H1 (cell line): ENCODE measurements around the gene OR56A3. TPM values are rescaled to one million over a fixed set of nuclear protein-coding genes. Genes with fewer than 3 reads are reported as not detected.

Source experiments
- CTCF ChIA-PET: fragments of 300-600 bp; sonication (Branson Sonifier 250); formaldehyde crosslinking; loops from one replicate; lab custom pipeline; 2021; ENCODE audit not compliant: partially characterized antibody; lab: Charles Lee
- POLR2A ChIA-PET: fragments of 300-600 bp; sonication (Branson Sonifier 250); formaldehyde crosslinking; loops from one replicate; lab custom pipeline; 2021; ENCODE audit warnings: inconsistent platforms; ENCODE audit not compliant: partially characterized antibody; lab: Charles Lee
- DNase-seq, 2 experiments: peaks; one replicate each; pipeline versions ENCODE4 v3.0.0 to v3.0.0-alpha.2; 2010 to 2022; ENCODE audit warnings: low spot score in 2 of 2, low read depth in 1 of 2, mixed read lengths in 1 of 2
- FAIRE-seq: peaks from 2 replicates; lab custom pipeline; 2011; peaks lifted over from hg19 to GRCh38; lab: Jason Lieb, UNC
- H2AFZ ChIP-seq: 2 replicates; pipeline ENCODE4 v1.8.1; 2012; ENCODE audit warnings: low read length, inconsistent platforms
- H2AK5ac ChIP-seq: 2 replicates; pipeline ENCODE4 v1.6.1; 2013; ENCODE audit warnings: low read depth, low read length
- H2BK120ac ChIP-seq: replicated peaks from 2 replicates; pipeline ENCODE3; 2013; ENCODE audit warnings: low read depth, low read length, inconsistent platforms
- H2BK12ac ChIP-seq: 2 replicates; pipeline ENCODE4 v1.6.1; 2013; ENCODE audit warnings: low read depth, low read length
- H2BK15ac ChIP-seq: 2 replicates; pipeline ENCODE4 v1.6.1; 2013; ENCODE audit warnings: low read length
- H2BK20ac ChIP-seq: 2 replicates; pipeline ENCODE4 v1.6.1; 2013; ENCODE audit warnings: low read length
- H2BK5ac ChIP-seq: 2 replicates; pipeline ENCODE4 v1.6.1; 2013; ENCODE audit warnings: low read depth, low read length
- H3K14ac ChIP-seq: 2 replicates; pipeline ENCODE4 v1.6.1; 2013; ENCODE audit warnings: inconsistent platforms; ENCODE audit not compliant: insufficient read length
- H3K18ac ChIP-seq: 2 replicates; pipeline ENCODE4 v1.6.1; 2013; ENCODE audit warnings: low read length; ENCODE audit errors: extremely low read depth
- H3K23ac ChIP-seq: 2 replicates; pipeline ENCODE4 v1.6.1; 2013; ENCODE audit warnings: inconsistent platforms; ENCODE audit not compliant: insufficient read length
- H3K23me2 ChIP-seq: 2 replicates; pipeline ENCODE4 v1.6.1; 2013; ENCODE audit warnings: low read depth, low read length
- H3K27ac ChIP-seq: 2 replicates; pipeline ENCODE4 v1.6.1; 2011; ENCODE audit warnings: low read depth, low read length, inconsistent platforms
- H3K27me3 ChIP-seq, 4 experiments: replicated peaks in 1 of 4; 1 replicate in 1 of 4; 2 replicates in 3 of 4; pipeline versions ENCODE4 v1.6.1 to v1.8.1; 2011 to 2013; ENCODE audit warnings: low read length in 3 of 4, mild to moderate bottlenecking in 3 of 4, inconsistent platforms in 2 of 4, mixed read lengths in 2 of 4, moderate library complexity in 1 of 4; ENCODE audit not compliant: control insufficient read depth in 3 of 4, insufficient read depth in 3 of 4; ENCODE audit errors: extremely low read depth in 1 of 4
- H3K36me3 ChIP-seq, 4 experiments: 2 replicates each; pipeline versions ENCODE4 v1.6.1 to v1.8.1; 2011 to 2013; ENCODE audit warnings: mild to moderate bottlenecking in 4 of 4, low read length in 3 of 4, moderate library complexity in 2 of 4, control low read depth in 1 of 4, inconsistent platforms in 1 of 4; ENCODE audit not compliant: insufficient read depth in 4 of 4, control insufficient read depth in 2 of 4
- H3K4ac ChIP-seq: replicated peaks from 2 replicates; pipeline ENCODE3; 2013; ENCODE audit warnings: low read length, low read depth, mixed read lengths, inconsistent platforms; ENCODE audit not compliant: insufficient read length
- H3K4me1 ChIP-seq, 4 experiments: replicated peaks in 1 of 4; 1 replicate in 1 of 4; 2 replicates in 3 of 4; pipeline versions ENCODE4 v1.6.1 to v1.8.1; 2011 to 2013; ENCODE audit warnings: low read length in 3 of 4, inconsistent platforms in 2 of 4, mixed read lengths in 1 of 4; ENCODE audit not compliant: insufficient read depth in 4 of 4, control insufficient read depth in 3 of 4
- H3K4me2 ChIP-seq, 2 experiments: 2 replicates each; pipeline versions ENCODE4 v1.6.1 to v1.8.1; 2011 to 2013; ENCODE audit warnings: low read depth in 2 of 2, low read length in 2 of 2, control low read depth in 1 of 2, inconsistent platforms in 1 of 2, mild to moderate bottlenecking in 1 of 2; ENCODE audit not compliant: insufficient read depth in 1 of 2
- H3K4me3 ChIP-seq, 4 experiments: fragments of 200-600, 300-600 bp in 1 of 4; sonication (generic), shearing (Covaris generic), sonication (Bioruptor Twin) in 1 of 4; 2 replicates each; pipeline versions ENCODE4 v1.5.1 to v1.8.1; 2011 to 2016; ENCODE audit warnings: low read length in 4 of 4, low read depth in 3 of 4, control low read depth in 2 of 4, inconsistent platforms in 2 of 4, mild to moderate bottlenecking in 2 of 4, mixed read lengths in 1 of 4, moderate library complexity in 1 of 4; ENCODE audit not compliant: insufficient read depth in 2 of 4; ENCODE audit errors: extremely low read depth in 1 of 4
- H3K56ac ChIP-seq: replicated peaks from 2 replicates; pipeline ENCODE3; 2013; ENCODE audit warnings: low read depth, mild to moderate bottlenecking, mixed read lengths, low read length, inconsistent platforms; ENCODE audit not compliant: insufficient read length
- H3K79me1 ChIP-seq: 2 replicates; pipeline ENCODE4 v1.6.1; 2013; ENCODE audit warnings: low read depth, low read length, control low read depth
- H3K79me2 ChIP-seq, 2 experiments: 2 replicates each; pipeline versions ENCODE4 v1.6.1 to v1.8.1; 2012 to 2013; ENCODE audit warnings: low read length in 2 of 2, mild to moderate bottlenecking in 2 of 2, inconsistent platforms in 1 of 2; ENCODE audit not compliant: insufficient read depth in 2 of 2, control insufficient read depth in 1 of 2
- H3K9ac ChIP-seq, 4 experiments: replicated peaks in 1 of 4; 1 replicate in 1 of 4; 2 replicates in 3 of 4; pipeline versions ENCODE4 v1.6.1 to v1.8.1; 2011 to 2013; ENCODE audit warnings: low read depth in 3 of 4, low read length in 3 of 4, control low read depth in 2 of 4, mild to moderate bottlenecking in 2 of 4, moderate library complexity in 2 of 4, inconsistent platforms in 1 of 4; ENCODE audit errors: extremely low read depth in 1 of 4
- H3K9me3 ChIP-seq, 2 experiments: 2 replicates each; pipeline versions ENCODE4 v1.6.1 to v1.8.1; 2012 to 2013; ENCODE audit warnings: mild to moderate bottlenecking in 2 of 2, moderate library complexity in 2 of 2, control low read depth in 1 of 2, inconsistent platforms in 1 of 2, low read depth in 1 of 2, low read length in 1 of 2, mixed read lengths in 1 of 2; ENCODE audit not compliant: insufficient read depth in 2 of 2
- H4K20me1 ChIP-seq, 2 experiments: replicated peaks in 1 of 2; 2 replicates each; pipeline versions ENCODE3 to v1.8.1; 2011 to 2013; ENCODE audit warnings: inconsistent platforms in 2 of 2, low read length in 2 of 2, mild to moderate bottlenecking in 1 of 2; ENCODE audit not compliant: insufficient read depth in 2 of 2, control insufficient read depth in 1 of 2
- H4K5ac ChIP-seq: 2 replicates; pipeline ENCODE4 v1.6.1; 2013; ENCODE audit warnings: low read length, low read depth, mixed read lengths, inconsistent platforms; ENCODE audit not compliant: insufficient read length
- H4K8ac ChIP-seq: 2 replicates; pipeline ENCODE4 v1.8.0; 2013; ENCODE audit warnings: mild to moderate bottlenecking, moderate library complexity, low read length, inconsistent platforms; ENCODE audit not compliant: insufficient read depth; ENCODE audit errors: extremely low read depth
- H4K91ac ChIP-seq: replicated peaks from 2 replicates; pipeline ENCODE3; 2013; ENCODE audit warnings: low read length, mixed read lengths, inconsistent platforms; ENCODE audit not compliant: insufficient read length
- BCL11A ChIP-seq, 2 experiments: IDR thresholded peaks; one replicate each; pipeline ENCODE4 v1.6.1; 2011; ENCODE audit warnings: low read depth in 2 of 2, low read length in 2 of 2, mild to moderate bottlenecking in 2 of 2
- CBX8 ChIP-seq: fragments of 300-800, 300-1000 bp; sonication (generic); IDR thresholded peaks from 2 replicates; pipeline ENCODE4 v1.7.1; 2016; ENCODE audit warnings: low read depth, low read length, borderline replicate concordance
- CEBPB ChIP-seq: IDR thresholded peaks from 2 replicates; pipeline ENCODE4 v1.6.1; 2012; ENCODE audit warnings: low read depth, low read length
- GTF2F1 ChIP-seq: IDR thresholded peaks from 2 replicates; pipeline ENCODE4 v1.6.1; 2012; ENCODE audit warnings: low read depth, low read length, improper control_type of control experiment, borderline replicate concordance
- NANOG ChIP-seq: IDR thresholded peaks from 2 replicates; pipeline ENCODE4 v1.6.1; 2011; ENCODE audit warnings: low read length, low read depth, mild to moderate bottlenecking, inconsistent platforms; ENCODE audit not compliant: insufficient read depth, poor library complexity, severe bottlenecking
- SRF ChIP-seq: IDR thresholded peaks from 2 replicates; pipeline ENCODE4 v1.6.1; 2011; ENCODE audit warnings: mild to moderate bottlenecking, low read depth, low read length, moderate library complexity
- ZNF274 ChIP-seq: IDR thresholded peaks from 2 replicates; pipeline ENCODE4 v1.7.0; 2012; ENCODE audit warnings: low read length, borderline replicate concordance; ENCODE audit errors: extremely low read depth
- WGBS, 2 experiments: shearing (Covaris generic) in 1 of 2; methylation state at CpG; one replicate each; pipeline versions ENCODE4 v1.1.6 to v1.1.7; 2013 to 2015; ENCODE audit warnings: low lambda C conversion rate in 2 of 2, mixed read lengths in 2 of 2, inconsistent platforms in 1 of 2, low coverage in 1 of 2, missing lambda C conversion rate in 1 of 2; ENCODE audit not compliant: insufficient replicate concordance in 2 of 2, insufficient coverage in 1 of 2, insufficient read length in 1 of 2; ENCODE audit errors: extremely low coverage in 1 of 2, missing lambda C conversion rate in 1 of 2; 5-methylcytosine and 5-hydroxymethylcytosine counted together
- long read RNA-seq, 2 experiments: library from RNA in 1 of 2; library from capped mRNA in 1 of 2; stranded (forward); transcript quantifications; one replicate each; pipeline ENCODE4 v2.0.0, GENCODE V29; 2021; ENCODE audit warnings: inconsistent platforms in 1 of 2
- polyA minus RNA-seq, 3 experiments: library from RNA; depleted of rRNA, polyadenylated mRNA; stranded (reverse); fragments of >200 nt; gene quantifications; 1 replicate in 2 of 3; 2 replicates in 1 of 3; pipeline ENCODE4 v1.2.3, GENCODE V29; 2011
- polyA plus RNA-seq, 7 experiments: library from polyadenylated mRNA; depleted of rRNA in 3 of 7; stranded (reverse) in 5 of 7; unstranded in 2 of 7; fragments of >200 nt in 5 of 7; fragments of 200-250 nt in 2 of 7; gene quantifications; 1 replicate in 5 of 7; 2 replicates in 1 of 7; 4 replicates in 1 of 7; pipeline versions ENCODE4 v1.2.1 to v1.2.3, GENCODE V29; 2011 to 2013; ENCODE audit warnings: missing spikeins in 2 of 7, mixed read lengths in 2 of 7
- total RNA-seq: library from RNA; stranded (reverse); fragmentation: NEBNext Ultra II Directional; extraction: Animal tissue kit (Norgen Biotek cat#: 25700); gene quantifications from 2 replicates; pipeline ENCODE4 v1.2.1, GENCODE V29; 2021
- TF ChIP-seq, protein P1 (sequence below): IDR thresholded peaks from 2 replicates; pipeline ENCODE4 v1.6.1; 2012; ENCODE audit warnings: inconsistent platforms

The OR56A3 gene, protein sequence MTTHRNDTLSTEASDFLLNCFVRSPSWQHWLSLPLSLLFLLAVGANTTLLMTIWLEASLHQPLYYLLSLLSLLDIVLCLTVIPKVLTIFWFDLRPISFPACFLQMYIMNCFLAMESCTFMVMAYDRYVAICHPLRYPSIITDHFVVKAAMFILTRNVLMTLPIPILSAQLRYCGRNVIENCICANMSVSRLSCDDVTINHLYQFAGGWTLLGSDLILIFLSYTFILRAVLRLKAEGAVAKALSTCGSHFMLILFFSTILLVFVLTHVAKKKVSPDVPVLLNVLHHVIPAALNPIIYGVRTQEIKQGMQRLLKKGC
- total RNA-seq, result not detected in 2 replicates
- not detected in 2 replicates for polyA plus RNA-seq (2011; rRNA removed)
- not detected for polyA plus RNA-seq (2011; cell fraction: cytosol; rRNA removed)
- not detected for polyA plus RNA-seq (2011; cell fraction: nucleus; rRNA removed)
- polyA plus RNA-seq (2012, experiment 1 of 2), result not detected in 4 replicates
- not detected for polyA plus RNA-seq (2012, experiment 2 of 2)
- not detected for polyA plus RNA-seq (2013, experiment 1 of 2)
- not detected for polyA plus RNA-seq (2013, experiment 2 of 2)
- polyA minus RNA-seq (2011; rRNA and poly(A)+ RNA removed), result not detected in 2 replicates
- not detected for polyA minus RNA-seq (2011; cell fraction: cytosol; rRNA and poly(A)+ RNA removed)
- not detected for polyA minus RNA-seq (2011; cell fraction: nucleus; rRNA and poly(A)+ RNA removed)
- long read RNA-seq, experiment 1, result 0 reads
- long read RNA-seq, experiment 2, result 0 reads

DNA sequence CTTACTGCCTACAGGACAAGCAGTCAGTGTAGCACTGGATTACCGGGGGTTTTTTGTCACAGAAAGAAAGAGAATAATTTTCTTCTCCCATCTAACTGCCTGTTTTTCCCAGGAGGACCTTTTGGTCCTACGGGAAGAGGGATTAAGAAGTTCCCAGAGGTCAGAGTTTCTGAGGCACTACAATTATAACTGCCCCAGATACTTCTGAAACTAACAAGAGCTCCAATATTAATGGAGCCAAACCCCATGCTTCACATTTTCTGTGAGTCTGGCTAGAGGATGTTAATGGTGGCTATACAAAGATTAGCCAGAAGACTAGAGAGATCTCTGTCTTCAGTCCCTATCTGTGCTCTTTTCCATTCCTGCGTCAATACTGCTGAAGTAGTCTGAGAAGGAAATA is at the start of gene OR56A3:
Gene OR56A3 (plus strand): TSS at position 301 of the 400 bp plus-strand sequence. CDS start 5,096 bp downstream, outside the sequence.
- WGBS, 2 experiments, result 98% methylated on average over 3 of the region's 3 CpGs; no CpG with 5 or more reads in 1 of the 2 experiments
- H3K27me3 ChIP-seq, result no peaks in the 10 kb centered on the region
- POLR2A ChIA-PET, result interaction anchor here (0.6 kb wide), 1 partner anchor 1571 kb away, joined by 3 read pairs; no protein-coding TSS in a partner anchor
- no peak for TF ChIP-seq ZNF274
- TF ChIP-seq BCL11A (IDR thresholded peaks at IDR 0.05; ENCODE audit: low read depth in 2 of 2, low read length in 2 of 2), result no peak
- TF ChIP-seq CEBPB, result no peak
- no peak for TF ChIP-seq GTF2F1
- TF ChIP-seq, protein P1, sequence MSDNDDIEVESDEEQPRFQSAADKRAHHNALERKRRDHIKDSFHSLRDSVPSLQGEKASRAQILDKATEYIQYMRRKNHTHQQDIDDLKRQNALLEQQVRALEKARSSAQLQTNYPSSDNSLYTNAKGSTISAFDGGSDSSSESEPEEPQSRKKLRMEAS, result no peak
- no peak for TF ChIP-seq CBX8
- TF ChIP-seq SRF, result no peak
- no peak for TF ChIP-seq NANOG

More for the DNA sequence above, at the start of gene OR56A3:
- H3K4me2 ChIP-seq, result no peak within 1 kb of the TSS
- H3K27ac ChIP-seq, result no peak within 1 kb of the TSS
- no peaks in the 10 kb centered on the region for H3K23me2 ChIP-seq
- no peaks in the 10 kb centered on the region for H4K20me1 ChIP-seq
- H3K79me2 ChIP-seq, result no peaks in the 10 kb centered on the region
- H2AFZ ChIP-seq, result no peak within 1 kb of the TSS
- H2BK20ac ChIP-seq, result no peak within 1 kb of the TSS
- no peak within 1 kb of the TSS for H3K18ac ChIP-seq
- H2BK120ac ChIP-seq, result no peak within 1 kb of the TSS
- no peak within 1 kb of the TSS for H3K14ac ChIP-seq
- H2BK15ac ChIP-seq, result no peak within 1 kb of the TSS
- DNase-seq (no peak), FAIRE-seq (no peak)
- no peak within 1 kb of the TSS for H4K8ac ChIP-seq
- no peak within 1 kb of the TSS for H3K56ac ChIP-seq
- no peak within 1 kb of the TSS for H3K9ac ChIP-seq
- H4K91ac ChIP-seq, result no peak within 1 kb of the TSS
- H3K4me3 ChIP-seq, result no peak within 1 kb of the TSS
- no peaks in the 10 kb centered on the region for H3K4me1 ChIP-seq
- no peak within 1 kb of the TSS for H2BK5ac ChIP-seq
- no peaks in the 10 kb centered on the region for H3K36me3 ChIP-seq
- H2BK12ac ChIP-seq, result no peak within 1 kb of the TSS
- H3K9me3 ChIP-seq, result no peaks in the 10 kb centered on the region; a peak in 1 of 4 replicates
- no peaks in the 10 kb centered on the region for H3K79me1 ChIP-seq
- no peak within 1 kb of the TSS for H4K5ac ChIP-seq
- no peak within 1 kb of the TSS for H3K23ac ChIP-seq
- H2AK5ac ChIP-seq, result no peak within 1 kb of the TSS
- CTCF ChIA-PET, result no interaction called here
- H3K4ac ChIP-seq, result no peak within 1 kb of the TSS
